Glutamatergic neuron (in vitro differentiated cells): ENCODE measurements around the gene STT3B. TPM values are rescaled to one million over a fixed set of nuclear protein-coding genes. Genes with fewer than 3 reads are reported as not detected.

Experiments used
- DNase-seq: peaks from one replicate; pipeline ENCODE4 v3.0.0; 2022
- H3K27ac Mint-ChIP-seq: one replicate; pipeline ENCODE4 v1.8.0; 2020; ENCODE audit warnings: mild to moderate bottlenecking, mixed read lengths, inconsistent platforms; ENCODE audit not compliant: unreplicated experiment
- H3K27me3 Mint-ChIP-seq: one replicate; pipeline ENCODE4 v1.8.0; 2020; ENCODE audit warnings: mild to moderate bottlenecking, moderate library complexity, mixed read lengths, inconsistent platforms; ENCODE audit not compliant: unreplicated experiment
- H3K36me3 Mint-ChIP-seq: one replicate; pipeline ENCODE4 v1.8.0; 2020; ENCODE audit warnings: mild to moderate bottlenecking, mixed read lengths, inconsistent platforms; ENCODE audit not compliant: unreplicated experiment
- H3K4me1 Mint-ChIP-seq: one replicate; pipeline ENCODE4 v1.8.0; 2020; ENCODE audit warnings: mild to moderate bottlenecking, low read depth, mixed read lengths, inconsistent platforms; ENCODE audit not compliant: unreplicated experiment
- H3K4me3 Mint-ChIP-seq: one replicate; pipeline ENCODE4 v1.8.0; 2020; ENCODE audit warnings: mild to moderate bottlenecking, mixed read lengths, inconsistent platforms; ENCODE audit not compliant: unreplicated experiment
- H3K9me3 Mint-ChIP-seq: one replicate; pipeline ENCODE4 v1.8.0; 2020; ENCODE audit warnings: mild to moderate bottlenecking, moderate library complexity, mixed read lengths, inconsistent platforms; ENCODE audit not compliant: unreplicated experiment
- CTCF ChIP-seq: fragments of 200-600 bp; sonication (generic); IDR thresholded peaks from one replicate; pipeline ENCODE4 v1.5.0; 2021; ENCODE audit not compliant: partially characterized antibody, unreplicated experiment
- total RNA-seq: library from RNA; stranded (reverse); fragmentation: NEBNext Ultra II Directional; extraction: Animal tissue kit (Norgen Biotek cat#: 25700); gene quantifications from one replicate; pipeline ENCODE4 v1.2.1, GENCODE V29; 2021; ENCODE audit not compliant: unreplicated experiment

STT3B gene
- total RNA-seq, 1 donor from 2014 or later, result 65.1 TPM

GRCh38 chr3:31613177-31613576, 80.5 kb downstream of the STT3B start:
- no peak for TF ChIP-seq CTCF
- Mint-ChIP-seq H3K4me3 (no peak overlapping the region), H3K36me3 (peaks cover 2% of the 10 kb centered on the region), H3K27ac (no peak overlapping the region), H3K4me1 (no peaks in the 10 kb centered on the region), H3K27me3 (no peaks in the 10 kb centered on the region), H3K9me3 (no peaks in the 10 kb centered on the region)
- DNase-seq, result no peak

- Mint-ChIP-seq H3K4me3 (no peak overlapping the region), H3K9me3 (no peaks in the 10 kb centered on the region), H3K27me3 (no peaks in the 10 kb centered on the region), H3K36me3 (no peaks in the 10 kb centered on the region), H3K27ac (no peak overlapping the region), H3K4me1 (no peaks in the 10 kb centered on the region)
- no peak for TF ChIP-seq CTCF
- DNase-seq, result no peak
These were observed 80.9 kb downstream of the STT3B start for GRCh38 chr3:31613654-31614053.

GRCh38 chr3:31614162-31614921, 81.6 kb downstream of the STT3B start:
- H3K4me3 Mint-ChIP-seq, result no peak overlapping the region
- H3K4me1 Mint-ChIP-seq, result no peaks in the 10 kb centered on the region
- no peaks in the 10 kb centered on the region for H3K36me3 Mint-ChIP-seq
- H3K27ac Mint-ChIP-seq, result no peak overlapping the region
- no peaks in the 10 kb centered on the region for H3K27me3 Mint-ChIP-seq
- no peaks in the 10 kb centered on the region for H3K9me3 Mint-ChIP-seq
- TF ChIP-seq CTCF, result no peak
- no peak for DNase-seq

GRCh38 chr3:31615071-31615875, 82.5 kb downstream of the STT3B start:
- no peaks in the 10 kb centered on the region for H3K36me3 Mint-ChIP-seq
- no peaks in the 10 kb centered on the region for H3K4me1 Mint-ChIP-seq
- no peaks in the 10 kb centered on the region for H3K9me3 Mint-ChIP-seq
- DNase-seq, result no peak
- no peak for TF ChIP-seq CTCF
- no peak overlapping the region for H3K27ac Mint-ChIP-seq
- no peak overlapping the region for H3K4me3 Mint-ChIP-seq
- H3K27me3 Mint-ChIP-seq, result no peaks in the 10 kb centered on the region

GRCh38 chr3:31616711-31617110, 84.0 kb downstream of the STT3B start:
- no peak overlapping the region for H3K4me3 Mint-ChIP-seq
- H3K27ac Mint-ChIP-seq, result no peak overlapping the region
- H3K4me1 Mint-ChIP-seq, result no peaks in the 10 kb centered on the region
- no peak for DNase-seq
- no peak for TF ChIP-seq CTCF
- no peaks in the 10 kb centered on the region for H3K9me3 Mint-ChIP-seq
- no peaks in the 10 kb centered on the region for H3K36me3 Mint-ChIP-seq
- no peaks in the 10 kb centered on the region for H3K27me3 Mint-ChIP-seq
